NT2/D1 (cell line): ENCODE results near the gene ELMOD1.

ENCODE experiments used
- SUZ12 ChIP-seq: IDR thresholded peaks from 2 replicates; pipeline ENCODE4 v1.6.1; 2011; ENCODE audit not compliant: insufficient read length, insufficient read depth; ENCODE audit errors: extremely low read depth
- YY1 ChIP-seq: IDR thresholded peaks from 2 replicates; pipeline ENCODE4 v1.6.1; 2011; ENCODE audit not compliant: insufficient read length, insufficient read depth
- ZNF274 ChIP-seq: IDR thresholded peaks from 2 replicates; pipeline ENCODE4 v1.6.1; 2011; ENCODE audit warnings: mild to moderate bottlenecking, low read depth, low read length

DNA sequence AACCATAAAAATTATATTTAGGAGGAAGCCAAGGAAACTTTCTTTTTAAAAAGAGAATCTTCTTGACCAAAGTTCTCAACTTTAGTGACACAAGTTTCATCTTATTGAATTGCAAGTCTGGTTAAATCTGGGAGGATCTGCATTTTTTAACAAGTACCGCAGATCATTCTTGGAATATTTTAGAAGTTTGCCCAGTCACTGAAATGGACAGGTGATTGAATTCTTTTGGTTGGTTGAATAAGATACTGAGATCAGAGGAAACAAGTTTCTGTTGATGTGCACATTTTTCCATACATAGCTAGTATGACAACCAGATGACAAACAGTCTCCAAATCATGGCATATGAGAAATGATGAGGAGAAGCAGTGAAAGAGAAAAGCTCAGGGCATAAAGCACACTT, 70.7 kb downstream of the ELMOD1 start:
- TF ChIP-seq ZNF274, result no peak
- no peak for TF ChIP-seq SUZ12
- no peak for TF ChIP-seq YY1
